HG03060 (cell line): ENCODE data around the gene PERM1.

Experiments
- ATAC-seq: cut with Tn5 transposase; IDR thresholded peaks from one replicate; pipeline ENCODE4 v1.9.1; 2021; ENCODE audit warnings: low read depth, moderate number of reproducible peaks; ENCODE audit not compliant: unreplicated experiment

The PERM1 gene

DNA sequence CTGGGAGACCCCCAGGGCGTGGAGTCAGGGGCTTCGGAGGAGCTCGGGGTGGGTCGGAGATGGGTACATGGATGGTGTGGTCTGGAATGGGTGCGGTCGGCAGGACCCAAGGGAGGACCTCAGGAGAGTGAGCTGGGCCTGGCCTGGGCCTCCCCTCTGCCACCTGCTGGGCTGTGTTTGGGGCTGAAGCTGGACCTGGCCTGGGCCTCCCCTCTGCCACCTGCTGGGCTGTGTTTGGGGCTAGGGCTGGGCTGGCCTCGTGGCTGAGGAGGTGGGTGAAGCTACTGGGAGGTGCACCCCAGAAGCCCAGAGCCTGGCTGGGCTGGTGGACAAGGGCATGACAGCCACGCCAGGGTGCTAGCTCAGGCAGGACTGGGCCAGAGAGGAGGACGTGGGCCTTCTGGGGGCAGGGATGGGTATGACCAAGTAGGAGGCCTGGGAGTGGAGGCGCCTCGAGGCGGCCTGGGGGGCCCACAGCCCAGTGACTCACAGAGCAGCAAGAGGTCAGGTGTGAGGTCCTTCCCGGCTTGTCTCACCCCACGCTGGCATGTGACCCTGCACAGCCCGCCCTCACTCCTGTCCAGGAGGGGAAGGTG lies 43.7 kb downstream of the PERM1 start:
- ATAC-seq = no peak

DNA sequence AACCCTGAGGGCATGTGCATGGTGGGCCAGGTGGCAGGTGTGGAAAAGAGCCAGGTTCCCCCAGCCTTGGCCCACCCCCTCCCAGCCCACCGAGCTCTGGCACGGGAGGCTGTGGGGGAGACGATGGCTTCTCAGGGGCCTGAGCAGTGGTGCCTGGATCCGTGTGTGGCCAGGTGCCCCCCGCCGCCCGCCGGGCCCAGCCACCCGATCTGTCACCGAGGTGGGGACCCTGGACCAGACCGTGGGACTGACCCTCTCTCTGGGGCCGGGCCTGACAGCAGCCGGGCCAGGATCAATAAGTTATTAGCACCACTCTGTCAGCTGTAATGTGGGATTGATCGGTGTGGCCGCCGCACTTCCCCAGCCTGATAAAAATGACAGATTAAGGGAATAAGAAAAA lies 44.4 kb downstream of the PERM1 start:
- no peak for ATAC-seq

DNA sequence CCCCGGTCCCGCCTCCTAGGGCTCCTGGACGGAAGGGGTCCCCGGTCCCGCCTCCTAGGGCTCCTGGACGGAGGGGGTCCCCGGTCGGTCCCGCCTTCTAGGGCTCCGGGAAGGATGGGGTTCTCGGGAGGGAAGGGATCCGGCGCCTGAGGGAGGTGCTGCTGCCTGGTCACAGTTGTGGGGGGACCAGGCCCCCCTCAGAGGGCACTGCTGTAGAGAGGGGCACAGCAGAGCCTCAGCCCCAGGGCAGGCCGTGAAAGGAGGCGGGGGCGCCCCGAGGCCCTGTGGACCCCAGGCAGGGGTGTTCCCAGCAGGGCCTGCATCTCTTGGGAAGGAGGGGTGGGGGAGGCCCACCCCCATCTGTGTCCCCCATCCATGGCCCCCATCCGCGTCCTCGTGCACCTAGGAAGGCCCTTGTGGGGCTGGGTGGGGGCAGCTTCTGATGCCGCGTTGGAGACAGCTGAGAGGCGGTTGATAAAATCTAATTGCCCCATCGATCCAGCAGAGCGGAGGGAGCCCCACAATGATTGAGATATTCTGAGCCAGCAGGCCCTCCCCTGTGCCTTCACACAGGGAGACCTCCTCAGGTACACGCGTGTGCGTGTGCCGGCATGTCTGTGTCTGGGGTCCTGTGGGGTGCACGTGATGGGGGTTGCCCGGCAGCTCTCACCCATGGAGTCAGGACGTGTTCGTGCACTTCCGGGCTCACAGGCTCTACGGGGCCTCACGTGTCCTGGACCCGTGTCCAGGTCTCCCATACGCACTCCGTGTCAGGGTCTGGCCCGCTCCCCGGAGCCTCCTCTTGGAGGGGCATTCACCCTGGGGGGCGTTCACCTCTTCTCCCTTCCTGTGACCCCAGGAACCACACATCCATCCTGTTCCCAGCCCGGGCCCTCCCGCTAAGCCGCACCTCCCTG lies 45.3 kb downstream of the PERM1 start:
- ATAC-seq = no peak

DNA sequence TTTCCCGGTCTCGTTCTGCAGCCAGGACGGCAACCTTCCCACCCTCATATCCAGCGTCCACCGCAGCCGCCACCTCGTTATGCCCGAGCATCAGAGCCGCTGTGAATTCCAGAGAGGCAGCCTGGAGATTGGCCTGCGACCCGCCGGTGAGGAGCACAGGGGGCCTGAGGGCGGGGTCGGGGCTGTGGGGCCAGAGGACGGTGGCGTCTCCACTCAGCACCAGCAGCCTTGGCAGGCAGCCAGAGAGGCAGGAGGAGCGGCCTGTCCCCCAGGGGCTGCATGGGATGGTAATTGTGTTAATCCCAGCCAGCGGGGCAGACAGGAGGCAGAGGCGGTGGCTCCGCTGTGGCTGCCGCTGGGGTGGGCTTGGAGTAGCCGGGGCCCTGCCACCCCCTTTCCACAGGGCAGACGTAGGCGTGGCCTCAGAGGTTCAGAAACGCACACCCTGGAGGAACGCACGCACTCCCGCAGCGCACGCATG lies 46.1 kb downstream of the PERM1 start:
- ATAC-seq = no peak

DNA sequence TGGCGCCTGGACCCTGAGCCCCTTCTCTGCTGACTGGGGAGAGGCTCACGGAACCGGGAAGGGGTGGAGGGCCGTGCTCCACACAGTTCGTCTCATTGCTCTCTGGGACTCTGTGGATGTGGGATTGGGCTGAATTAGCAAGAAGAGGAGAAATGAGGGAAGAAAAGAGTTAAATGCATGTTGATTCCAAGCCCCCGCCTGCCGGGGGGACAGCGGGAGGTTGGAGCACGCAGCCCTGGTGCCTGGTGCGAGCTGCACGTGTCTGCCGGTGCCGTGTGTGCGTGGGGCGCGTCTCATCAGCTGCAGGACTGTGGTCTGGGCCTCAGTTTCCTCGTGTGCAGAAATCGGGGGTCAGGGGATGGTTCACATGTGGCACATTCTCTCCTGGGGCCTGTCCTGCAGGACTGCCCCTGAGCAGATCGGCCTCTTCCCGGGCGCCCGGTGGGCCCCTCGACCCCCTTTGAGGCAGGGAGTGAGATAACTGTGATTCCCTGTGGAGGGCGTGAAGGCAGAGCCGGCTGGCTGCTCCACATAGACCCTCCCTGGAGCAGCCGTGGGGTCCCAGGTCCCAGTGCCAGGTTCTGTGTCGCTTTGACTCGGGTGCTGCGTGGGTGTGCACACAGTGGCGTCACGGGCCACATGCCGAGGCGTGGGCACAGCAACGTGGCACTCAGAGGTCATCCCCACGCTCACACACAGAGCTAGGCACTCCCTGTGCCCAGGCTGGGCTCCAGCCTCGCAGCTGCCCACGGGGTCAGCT lies 46.7 kb downstream of the PERM1 start:
- ATAC-seq = no peak

DNA sequence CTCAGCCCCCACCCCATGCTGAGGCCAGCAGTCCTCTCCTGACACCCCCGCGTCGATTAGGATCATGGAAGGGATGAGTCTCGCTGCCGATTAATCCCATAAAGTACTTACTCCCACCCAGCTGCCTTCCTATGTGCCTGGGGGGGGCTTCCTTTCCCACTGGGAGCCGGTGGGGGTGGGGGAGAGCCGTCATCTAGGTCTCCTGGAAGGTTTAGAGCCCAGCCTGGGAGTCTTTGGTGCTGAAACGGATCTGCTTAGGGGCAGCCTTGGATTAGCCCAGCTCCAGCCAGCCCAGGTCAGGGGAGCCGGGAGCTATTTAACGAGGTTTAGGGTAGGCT lies 48.3 kb downstream of the PERM1 start:
- no peak for ATAC-seq

DNA sequence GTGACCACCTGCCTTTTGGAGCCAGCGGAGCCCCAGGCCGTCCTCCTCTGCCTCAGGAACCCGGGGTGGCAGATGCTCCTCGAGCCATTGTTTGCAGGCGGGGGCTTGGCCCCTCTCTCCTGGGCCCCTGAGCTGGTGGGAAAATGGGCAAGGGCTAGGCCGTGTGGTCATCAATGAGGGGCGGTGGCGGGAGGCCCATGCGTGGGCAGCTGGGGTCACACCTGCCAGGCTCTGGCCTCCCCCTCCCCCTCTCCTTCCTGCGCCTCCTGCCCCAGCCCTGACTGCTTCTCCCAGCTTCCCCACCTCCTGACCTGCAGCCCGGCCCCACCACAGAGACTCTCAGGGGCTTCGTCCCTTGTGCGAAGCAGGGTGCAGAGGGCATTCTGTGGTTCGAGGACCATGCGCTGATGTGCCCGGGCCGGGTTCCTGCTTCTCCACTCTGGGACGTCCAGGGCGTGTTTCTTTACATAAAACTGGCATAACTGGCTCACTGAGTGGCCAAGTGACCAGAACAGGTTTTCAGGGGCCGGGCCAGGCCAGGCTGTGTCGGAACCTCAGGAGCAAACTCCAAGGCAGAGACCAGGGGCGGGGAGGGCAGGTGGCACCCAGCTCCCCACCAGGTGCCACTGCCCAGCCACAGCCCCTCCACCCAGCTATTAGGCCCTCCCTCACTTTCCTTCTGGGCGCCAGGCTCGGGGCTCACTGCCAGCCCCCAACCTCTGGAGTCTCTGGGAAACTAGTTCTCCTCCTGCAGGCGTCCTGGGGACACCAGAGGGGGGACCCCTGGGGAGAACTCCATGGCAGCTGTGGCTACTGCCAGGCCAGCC lies 48.9 kb downstream of the PERM1 start:
- ATAC-seq = no peak

DNA sequence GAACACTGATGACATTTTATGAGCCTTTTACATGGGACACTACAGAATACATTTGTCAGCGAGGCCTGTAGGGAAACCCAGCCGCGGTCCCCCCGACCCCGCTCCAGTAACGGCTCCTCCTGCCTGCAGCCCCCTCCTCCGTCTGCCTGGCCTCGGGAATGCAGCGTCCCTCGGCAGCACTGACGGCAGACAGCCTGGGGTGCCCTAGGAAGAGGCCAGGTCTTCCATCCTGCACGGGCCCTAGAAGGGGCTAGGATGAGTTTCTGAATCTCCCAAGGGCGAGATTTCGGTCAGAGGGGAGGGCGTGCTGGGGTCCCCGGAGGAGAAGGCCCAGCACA lies 49.8 kb downstream of the PERM1 start:
- ATAC-seq = no peak

DNA sequence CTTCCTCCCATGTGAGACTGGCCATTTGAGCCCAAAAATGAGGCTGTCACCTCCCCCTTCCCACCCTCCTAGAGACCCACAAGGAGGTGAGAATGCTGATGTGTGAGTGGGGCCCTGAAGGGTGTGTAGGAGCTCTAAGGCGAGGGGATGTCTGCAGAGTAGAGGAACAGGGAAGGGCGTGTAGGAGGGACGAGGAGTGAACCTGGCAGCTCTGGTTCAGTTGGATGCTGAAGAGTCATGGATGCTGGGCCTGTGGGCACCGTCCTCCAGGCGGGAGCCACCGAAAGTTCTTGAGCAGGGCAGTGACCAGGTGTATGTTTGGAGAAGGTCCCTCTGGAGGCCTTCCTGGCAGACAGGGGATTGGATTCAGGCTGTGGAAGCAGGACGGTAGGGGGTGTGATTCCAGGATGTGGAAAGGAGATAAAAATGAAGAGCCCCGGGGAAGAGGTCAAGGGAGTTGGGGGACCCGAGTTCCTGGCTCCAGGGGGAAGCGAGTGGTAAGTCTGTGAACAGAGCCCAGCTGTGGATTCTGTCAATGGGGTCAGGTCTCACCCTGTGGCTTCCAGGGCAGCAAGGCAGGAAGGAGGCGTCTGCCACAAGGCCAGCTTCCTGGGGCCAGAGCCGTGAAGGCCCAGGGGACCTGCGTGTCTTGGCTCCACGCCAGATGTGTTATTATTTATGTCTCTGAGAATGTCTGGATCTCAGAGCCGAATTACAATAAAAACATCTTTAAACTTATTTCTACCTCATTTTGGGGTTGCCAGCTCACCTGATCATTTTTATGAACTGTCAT lies 50.3 kb downstream of the PERM1 start:
- ATAC-seq = no peak

DNA sequence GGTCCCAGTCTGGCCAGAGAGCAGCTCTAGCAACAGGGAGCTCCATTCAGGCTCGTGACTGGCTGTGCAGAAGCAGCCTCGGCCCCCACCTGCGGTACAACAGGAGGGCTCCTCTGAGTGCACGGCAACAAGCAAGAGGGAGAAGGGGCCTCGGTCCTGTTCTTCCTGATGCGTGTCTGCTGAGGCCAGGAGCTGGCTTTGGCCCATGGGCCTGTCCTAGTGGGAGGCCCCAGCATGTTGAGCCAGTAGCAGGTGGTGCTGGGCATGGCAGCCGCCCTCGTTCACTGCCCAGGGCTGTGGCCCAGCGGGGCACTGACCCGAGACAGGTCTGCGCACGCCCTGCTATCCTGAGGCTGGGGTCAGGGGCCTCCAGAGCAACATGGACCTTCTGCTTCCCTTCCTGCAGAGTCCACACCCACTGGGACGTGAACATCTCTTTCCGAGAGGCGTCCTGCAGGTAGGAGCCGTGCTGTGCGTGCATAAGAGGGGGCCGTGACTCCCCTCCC lies 51.2 kb downstream of the PERM1 start:
- ATAC-seq = no peak

DNA sequence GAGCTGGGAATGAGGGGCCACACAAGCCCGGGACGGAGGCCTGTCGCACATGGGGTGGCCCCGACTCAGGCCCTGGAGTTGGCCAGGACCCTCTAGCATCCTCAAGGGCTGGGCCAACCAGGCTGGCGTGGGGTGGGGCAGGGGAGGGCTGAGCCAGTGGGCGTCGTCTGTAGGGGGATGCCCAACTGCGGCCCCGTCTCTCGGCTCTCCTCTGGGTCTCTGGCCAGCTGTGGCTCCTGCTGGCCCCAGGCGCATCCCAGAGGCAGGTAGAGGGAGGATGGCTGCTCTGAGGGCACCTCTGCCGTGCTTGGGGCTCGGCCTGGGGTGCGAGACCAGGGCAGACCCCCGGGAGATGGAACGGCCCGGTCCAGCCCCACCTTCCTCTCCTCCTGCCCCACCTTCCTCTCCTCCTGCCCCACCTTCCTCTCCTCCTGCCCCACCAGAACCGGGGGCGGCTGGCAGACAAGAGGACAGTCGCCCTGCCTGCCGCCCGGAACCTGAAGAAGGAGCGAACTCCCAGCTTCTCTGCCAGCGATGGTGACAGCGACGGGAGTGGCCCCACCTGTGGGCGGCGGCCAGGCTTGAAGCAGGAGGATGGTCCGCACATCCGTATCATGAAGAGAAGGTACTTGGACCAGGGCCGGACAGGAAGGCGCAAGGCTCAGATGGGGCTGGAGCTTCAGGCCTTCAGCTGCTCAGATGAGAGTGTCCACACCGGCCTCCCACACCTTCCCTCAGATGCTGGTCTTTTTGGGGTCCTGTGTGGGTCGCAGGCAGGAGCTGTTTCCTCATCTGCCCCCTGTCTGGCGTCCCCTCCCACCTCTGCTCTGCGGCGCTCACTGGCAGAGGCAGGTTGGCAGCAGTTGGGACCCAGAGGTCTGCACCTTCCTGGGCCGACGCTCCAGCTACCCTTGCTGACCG lies 51.9 kb downstream of the PERM1 start:
- ATAC-seq = no peak

DNA sequence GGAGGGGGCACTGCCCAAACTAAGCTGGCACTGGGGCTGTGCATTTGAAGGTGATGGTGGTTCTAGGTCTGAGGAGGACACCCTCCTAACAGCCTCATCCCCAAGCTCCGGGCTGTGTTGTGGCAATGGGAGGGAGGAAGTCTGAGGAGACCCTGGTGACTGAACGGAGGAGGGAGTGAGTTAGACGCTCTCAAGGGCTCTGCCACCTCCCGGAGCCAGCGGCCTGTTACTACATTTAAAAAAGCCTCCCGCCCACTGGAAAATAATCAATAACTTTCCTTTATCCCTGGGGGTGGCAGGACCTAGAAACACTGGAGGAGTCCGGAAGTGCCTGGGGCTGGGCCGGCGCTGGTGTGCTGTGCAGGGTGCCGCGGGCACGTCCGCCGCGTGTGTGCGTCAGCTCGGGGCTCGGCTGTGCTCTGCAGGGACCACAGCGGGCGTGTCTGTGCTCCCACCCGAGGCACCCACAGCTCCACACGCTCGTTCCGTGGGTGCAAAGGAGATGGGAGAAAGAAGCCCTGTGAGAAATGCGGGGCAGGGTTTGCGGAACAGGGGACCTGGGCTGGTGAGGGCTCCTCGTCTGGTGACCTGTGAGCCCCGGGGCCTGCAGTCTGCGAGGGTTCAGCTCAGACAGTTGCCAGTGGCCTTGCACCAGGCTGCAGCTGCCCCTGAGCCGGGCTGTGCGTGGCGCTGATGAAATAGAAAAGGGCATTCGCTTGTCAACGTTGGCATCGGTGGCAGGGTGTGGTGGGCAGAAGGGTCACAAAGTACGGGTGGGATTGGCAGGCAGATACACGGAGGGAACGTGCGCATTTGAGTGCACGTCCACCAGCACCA lies 52.9 kb downstream of the PERM1 start:
- no peak for ATAC-seq

DNA sequence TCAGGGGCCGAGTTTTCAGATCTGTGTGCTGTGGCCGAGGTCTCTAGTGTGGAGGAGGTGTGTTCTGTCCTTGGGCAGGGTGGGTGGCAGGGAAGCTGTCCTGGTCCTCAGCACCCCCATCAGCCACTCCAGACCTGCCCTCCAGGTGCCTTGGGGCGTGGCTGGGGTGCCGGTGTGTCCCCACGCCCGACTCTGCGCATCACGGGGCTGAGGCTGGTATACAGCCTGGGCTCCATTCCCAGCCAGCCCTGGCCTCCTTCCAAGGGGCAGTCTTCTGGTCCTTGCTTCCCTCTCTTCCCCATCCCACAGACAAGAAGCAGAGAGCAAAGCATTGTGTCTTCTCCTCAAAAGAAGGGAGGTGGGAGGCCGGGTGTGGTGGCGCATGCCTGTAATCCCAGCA lies 54.1 kb downstream of the PERM1 start:
- no peak for ATAC-seq

DNA sequence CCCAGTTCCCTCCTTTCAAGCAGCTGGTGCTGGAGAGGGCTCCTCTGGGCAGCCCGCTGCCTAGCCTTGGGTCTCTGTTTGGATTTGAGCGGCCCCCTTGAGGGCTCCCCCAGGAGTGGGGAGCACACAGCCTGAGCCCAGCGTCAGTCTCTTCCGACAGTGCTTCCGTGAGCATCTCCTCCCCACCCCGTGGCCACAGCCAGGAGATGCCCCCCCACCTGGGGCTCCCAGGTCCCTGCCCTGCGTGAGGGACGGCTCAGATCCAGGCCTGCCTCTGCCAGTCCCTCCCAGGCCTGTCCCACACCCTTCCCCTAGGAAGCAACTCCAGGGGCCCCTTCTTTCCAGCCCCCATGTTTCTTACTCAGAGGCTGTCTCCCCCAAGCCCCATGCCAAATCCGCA lies 54.7 kb downstream of the PERM1 start:
- ATAC-seq = no peak

DNA sequence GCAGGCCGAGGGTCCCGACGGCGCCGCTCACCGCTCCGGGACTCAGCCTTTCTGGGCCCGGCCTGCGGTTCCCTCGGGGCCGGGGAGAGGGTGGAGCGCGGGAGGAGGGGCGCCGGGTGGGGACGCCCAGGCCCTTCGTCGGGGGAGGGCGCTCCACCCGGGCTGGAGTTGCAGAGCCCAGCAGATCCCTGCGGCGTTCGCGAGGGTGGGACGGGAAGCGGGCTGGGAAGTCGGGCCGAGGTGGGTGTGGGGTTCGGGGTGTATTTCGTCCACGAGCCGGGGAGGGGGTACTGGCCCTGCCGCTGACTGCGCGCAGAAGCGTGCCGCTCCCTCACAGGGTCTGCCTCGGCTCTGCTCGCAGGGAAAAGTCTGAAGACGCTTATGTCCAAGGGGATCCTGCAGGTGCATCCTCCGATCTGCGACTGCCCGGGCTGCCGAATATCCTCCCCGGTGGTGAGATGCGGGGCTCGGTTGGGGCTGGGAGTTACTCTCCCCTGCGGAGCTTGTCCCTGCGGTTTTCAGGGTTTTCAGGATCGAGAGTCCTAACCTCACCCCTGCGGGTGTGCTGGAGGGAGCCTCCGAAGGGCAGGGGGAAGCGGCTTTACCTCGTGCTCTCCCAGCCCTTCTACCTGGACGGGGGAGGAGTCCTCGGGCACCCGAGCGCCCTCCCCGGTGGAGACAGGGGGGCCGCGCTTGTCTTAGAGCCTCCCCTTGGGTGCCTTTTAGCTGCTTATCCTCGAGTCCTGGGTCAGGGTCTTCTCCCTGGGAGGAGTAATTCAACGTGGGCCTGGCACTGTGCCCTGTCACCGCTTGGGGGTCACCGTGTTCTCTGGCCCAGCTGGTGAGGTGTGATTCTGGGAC lies 56.1 kb downstream of the PERM1 start:
- no peak for ATAC-seq
